Fibroblast of lung (primary cell): ENCODE measurements around the gene INSRR.

ENCODE experiments used
- EZH2 ChIP-seq: IDR thresholded peaks from 2 replicates; pipeline ENCODE4 v1.5.1; 2012; ENCODE audit warnings: low read length, control low read depth, mild to moderate bottlenecking; ENCODE audit errors: missing control alignments
- TF ChIP-seq, protein P1 (sequence below), 2 donors: IDR thresholded peaks in 1 of 2; conservative IDR thresholded peaks in 1 of 2; 1 replicate in 1 of 2; 2 replicates in 1 of 2; pipeline ENCODE4 v1.5.1; 2011 to 2012; ENCODE audit warnings: low read length in 2 of 2, control low read depth in 1 of 2, inconsistent platforms in 1 of 2, low read depth in 1 of 2, mild to moderate bottlenecking in 1 of 2

DNA sequence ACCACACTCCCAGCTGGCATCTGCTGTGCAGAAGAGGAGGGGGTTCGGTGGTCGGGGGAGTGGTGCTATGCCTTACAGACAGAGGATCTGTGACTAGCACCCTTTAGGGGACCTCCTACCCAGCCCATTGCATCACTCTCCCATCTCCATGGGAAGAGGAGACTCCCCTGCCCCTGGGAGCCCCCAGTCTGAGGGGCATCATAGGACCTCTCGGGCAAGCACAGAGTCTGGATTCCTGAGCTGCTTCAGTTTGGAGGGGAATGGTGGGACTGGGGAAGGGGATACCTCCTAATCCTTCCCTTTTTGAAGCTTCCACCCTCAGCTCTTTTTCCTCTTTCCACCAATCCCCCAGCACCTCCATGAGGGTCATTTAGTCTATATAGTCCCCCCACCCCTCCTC is 1.4 kb downstream of the INSRR start:
- TF ChIP-seq, protein P1, sequence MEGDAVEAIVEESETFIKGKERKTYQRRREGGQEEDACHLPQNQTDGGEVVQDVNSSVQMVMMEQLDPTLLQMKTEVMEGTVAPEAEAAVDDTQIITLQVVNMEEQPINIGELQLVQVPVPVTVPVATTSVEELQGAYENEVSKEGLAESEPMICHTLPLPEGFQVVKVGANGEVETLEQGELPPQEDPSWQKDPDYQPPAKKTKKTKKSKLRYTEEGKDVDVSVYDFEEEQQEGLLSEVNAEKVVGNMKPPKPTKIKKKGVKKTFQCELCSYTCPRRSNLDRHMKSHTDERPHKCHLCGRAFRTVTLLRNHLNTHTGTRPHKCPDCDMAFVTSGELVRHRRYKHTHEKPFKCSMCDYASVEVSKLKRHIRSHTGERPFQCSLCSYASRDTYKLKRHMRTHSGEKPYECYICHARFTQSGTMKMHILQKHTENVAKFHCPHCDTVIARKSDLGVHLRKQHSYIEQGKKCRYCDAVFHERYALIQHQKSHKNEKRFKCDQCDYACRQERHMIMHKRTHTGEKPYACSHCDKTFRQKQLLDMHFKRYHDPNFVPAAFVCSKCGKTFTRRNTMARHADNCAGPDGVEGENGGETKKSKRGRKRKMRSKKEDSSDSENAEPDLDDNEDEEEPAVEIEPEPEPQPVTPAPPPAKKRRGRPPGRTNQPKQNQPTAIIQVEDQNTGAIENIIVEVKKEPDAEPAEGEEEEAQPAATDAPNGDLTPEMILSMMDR (conservative IDR thresholded peaks at IDR 0.05 in 1 of 2, IDR thresholded peaks at IDR 0.05 in 1 of 2; ENCODE audit: low read depth in 1 of 2, low read length in 2 of 2) = no peak
- no peak for TF ChIP-seq EZH2
